Mucosa of descending colon (tissue), 3 donors: Measurements from ENCODE around the gene RFNG. TPM values are rescaled to one million over a fixed set of nuclear protein-coding genes. Genes with fewer than 3 reads are reported as not detected.
A peak's percentile ranks its signal among the peaks of the same experiment; 100 is the strongest.

Experiments used
- ATAC-seq: fragments of 200-7000 bp; cut with Tn5 transposase; one replicate; pipeline ENCODE4 v1.9.1; 2020; ENCODE audit warnings: mild to moderate bottlenecking, moderate library complexity
- DNase-seq, 3 donors: peaks; one replicate each; pipeline ENCODE4 v3.0.0-alpha.2; 2020
- H3K36me3 ChIP-seq: fragments of 200-600 bp; one replicate; pipeline ENCODE4 v1.8.0; 2021; ENCODE audit warnings: low read depth, mild to moderate bottlenecking
- H3K4me1 ChIP-seq: fragments of 200-600 bp; one replicate; pipeline ENCODE4 v1.8.0; 2021; ENCODE audit warnings: low read depth, mild to moderate bottlenecking
- H3K4me3 ChIP-seq: fragments of 200-600 bp; one replicate; pipeline ENCODE4 v1.8.0; 2021; ENCODE audit warnings: mild to moderate bottlenecking
- H3K9me3 ChIP-seq: fragments of 200-600 bp; one replicate; pipeline ENCODE4 v1.8.0; 2021; ENCODE audit warnings: mild to moderate bottlenecking
- CTCF ChIP-seq: fragments of 200-600 bp; IDR thresholded peaks from one replicate; pipeline ENCODE4 v1.8.0; 2022; ENCODE audit warnings: antibody characterized with exemption, mild to moderate bottlenecking
- intact Hi-C, 2 donors: fragments of 100-400 bp; cut with DNase I in 1 of 2; cut with micrococcal nuclease in 1 of 2; formaldehyde crosslinking; loops; one replicate each; pipeline versions ENCODE4 v1.11.0 to v1.11.1; 2022; cut with DNase I, micrococcal nuclease
- long read RNA-seq, 2 donors: library from polyadenylated mRNA; unstranded; transcript quantifications; one replicate each; pipeline ENCODE4 v2.0.0, GENCODE V29; 2019 to 2021
- total RNA-seq, 3 donors: library from RNA; stranded (reverse); fragmentation: NEBNext Ultra II Directional in 2 of 3; extraction: Animal tissue kit (Norgen Biotek cat#: 25700) in 2 of 3; gene quantifications; one replicate each; pipeline versions ENCODE4 v1.2.1 to v1.2.4, GENCODE V29; 2021 to 2023
- donor health status: DM: no; HTN: no; CAD: no; lungs with moderate emphysema.
- donor health status: DM: no; HTN: no; CAD: no.
- donor health status: DM: no; HTN: yes; CAD: no.

The RFNG gene
- total RNA-seq = 10 to 100 TPM; 30.7 to 37.9 (median 30.9) TPM
- long read RNA-seq, donor 1, transcript RFNG-207 (6 exons, 2,082 nt) = minor isoform, 8 of 92 reads
- long read RNA-seq, donor 1, transcript RFNG-201 (8 exons, 1,828 nt) = major isoform, 52 of 92 reads
- long read RNA-seq, donor 1, partial matches to known transcripts = 17 of 92 reads
- long read RNA-seq, donor 1, other reads (novel, unspliced or antisense) = 13 of 92 reads
- long read RNA-seq, donor 2, partial matches to known transcripts = 2 of 5 reads
- long read RNA-seq, donor 2, other reads (novel, unspliced or antisense) = 1 of 5 reads

- Histone ChIP-seq H3K4me1 (peaks cover 21% of the 10 kb centered on the region), H3K36me3 (no peaks in the 10 kb centered on the region), H3K4me3 (peak within 1 kb of the TSS; percentile 73), H3K9me3 (no peaks in the 10 kb centered on the region)
- peak; percentile 87 to 89 (median 88) for DNase-seq
- peak; percentile 86 for ATAC-seq
- intact Hi-C loops = no loop called here
- TF ChIP-seq CTCF = no peak
These were observed at the start of gene RFNG, which contains the start of gene GPS1 for GRCh38 chr17:82051776-82052637. Gene RFNG, minus strand, starts transcription at chr17:82051811. Its CDS starts 45 bp downstream, at chr17:82051766. Gene GPS1, plus strand, starts transcription at chr17:82051898. Its CDS starts 34 bp downstream, at chr17:82051932.

- no peaks in the 10 kb centered on the region for H3K9me3 ChIP-seq
- intact Hi-C loops = no loop called here
- H3K36me3 ChIP-seq = no peaks in the 10 kb centered on the region
- ATAC-seq (no peak), DNase-seq (peak in 1 of 3 donors; percentile 49)
- TF ChIP-seq CTCF = no peak
- H3K4me3 ChIP-seq = no peak overlapping the region
- H3K4me1 ChIP-seq = peaks cover 46% of the 10 kb centered on the region
These were observed 49.7 kb upstream of the RFNG start for GRCh38 chr17:82101301-82101715.

GRCh38 chr17:82100502-82101298, 49.1 kb upstream of the RFNG start:
- intact Hi-C loops = no loop called here
- no peaks in the 10 kb centered on the region for H3K36me3 ChIP-seq
- peaks cover 41% of the 10 kb centered on the region for H3K4me1 ChIP-seq
- H3K4me3 ChIP-seq = no peak overlapping the region
- no peaks in the 10 kb centered on the region for H3K9me3 ChIP-seq
- no peak for TF ChIP-seq CTCF
- no peak for ATAC-seq
- DNase-seq = peak in 2 of 3 donors; percentile 39 to 58

- peak in 2 of 3 donors; percentile 36 to 76 for DNase-seq
- no peak for TF ChIP-seq CTCF
- Histone ChIP-seq H3K4me3 (peak overlapping the region; percentile 27), H3K9me3 (no peaks in the 10 kb centered on the region), H3K4me1 (peaks cover 39% of the 10 kb centered on the region), H3K36me3 (no peaks in the 10 kb centered on the region)
- intact Hi-C loops = no loop called here
- peak; percentile 8 for ATAC-seq
These were observed 47.5 kb upstream of the RFNG start for GRCh38 chr17:82098939-82099763.
